ENCODE data around the gene PTPRS.
"Not testable (repeated sequence)": the region's sequence is repeated elsewhere in the genome, so short reads cannot be mapped to it uniquely, and the experiment has no call there.

PTPRS gene

DNA sequence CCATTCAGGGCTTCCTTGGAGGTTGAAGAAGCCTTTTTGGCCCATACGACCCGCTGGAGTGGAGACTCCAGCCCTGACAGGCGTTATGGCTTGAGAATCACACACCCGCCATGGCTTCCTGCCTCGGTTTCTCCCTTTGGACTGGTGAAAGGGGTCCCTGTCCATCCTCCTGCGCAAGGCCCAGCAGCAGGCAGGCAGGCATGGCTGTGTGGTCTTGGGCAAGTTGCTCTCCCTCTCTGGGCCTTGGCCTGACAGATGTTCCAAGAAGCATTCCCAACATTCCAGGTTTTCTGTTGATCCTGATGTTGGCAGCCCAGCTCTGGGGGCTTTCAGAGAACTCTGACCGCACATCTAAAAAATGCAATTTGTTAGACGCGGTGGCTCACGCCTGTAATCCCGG is 8.1 kb downstream of the PTPRS start:
- no peak for DNase-seq (ENCODE audit: low spot score)

DNA sequence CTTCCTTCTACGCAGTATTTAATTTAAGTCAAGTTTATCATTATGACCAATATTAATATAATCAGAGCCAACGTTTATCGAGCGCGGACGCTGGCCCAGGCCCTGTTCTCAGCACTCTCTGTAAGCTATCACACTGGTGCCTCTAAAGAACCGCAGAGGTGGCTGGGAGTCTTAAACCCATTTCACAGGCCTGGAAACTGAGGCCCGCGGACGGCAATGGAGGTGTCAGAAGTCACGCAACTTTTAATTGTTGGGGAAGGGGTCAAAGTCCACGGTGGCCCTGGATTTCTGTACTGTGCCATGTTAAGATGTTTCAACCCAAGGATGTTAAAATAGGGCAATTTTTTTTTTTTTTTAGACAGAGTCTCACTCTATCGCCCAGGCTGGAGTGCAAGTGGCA is 8.8 kb downstream of the PTPRS start:
- no peak for DNase-seq (ENCODE audit: low spot score)

DNA sequence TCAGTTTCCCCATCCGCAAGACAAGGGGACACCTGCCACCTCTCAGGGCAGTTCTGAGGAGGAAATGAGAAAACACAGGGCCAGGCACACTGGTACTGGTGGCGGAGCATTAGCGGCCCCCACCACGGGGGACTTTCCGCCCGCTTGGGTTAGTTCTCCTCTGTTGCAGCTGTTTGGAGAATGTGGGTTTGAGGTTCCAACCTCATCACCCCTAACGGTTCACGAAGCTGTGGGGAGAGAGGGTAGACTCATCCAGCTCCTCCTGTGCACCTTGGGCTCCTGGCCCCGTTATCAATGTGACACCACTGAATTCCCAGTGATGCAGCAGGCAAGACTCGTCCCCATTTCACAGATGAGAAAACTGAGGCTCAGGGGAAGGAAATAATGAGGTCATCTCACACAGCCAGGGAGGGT is 10.3 kb downstream of the PTPRS start:
- DNase-seq (ENCODE audit: low spot score), result no peak

DNA sequence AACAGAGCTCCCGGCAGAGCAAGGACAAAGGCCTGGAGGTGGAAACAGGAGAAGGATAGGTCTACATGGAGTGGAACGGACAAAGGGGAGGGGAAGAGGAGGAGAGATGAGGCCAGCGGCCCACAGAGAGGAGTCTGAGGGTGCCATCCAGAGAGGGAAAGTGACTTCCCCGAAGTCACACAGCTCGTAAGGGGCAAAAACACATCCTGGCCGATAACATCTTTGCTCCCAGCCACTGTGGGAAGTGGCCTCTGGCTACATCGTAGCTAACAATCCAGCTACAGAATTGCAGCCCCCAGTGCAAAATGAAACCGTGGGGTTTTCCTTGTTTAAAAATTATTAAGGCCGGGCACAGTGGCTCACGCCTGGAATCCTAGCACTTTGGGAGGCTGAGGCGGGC is 11.5 kb downstream of the PTPRS start:
- DNase-seq (ENCODE audit: low spot score), result no peak

GRCh38 chr19:5328407-5328806 is 12.2 kb downstream of the PTPRS start:
- not testable (repeated sequence) for DNase-seq (ENCODE audit: low spot score)

DNA sequence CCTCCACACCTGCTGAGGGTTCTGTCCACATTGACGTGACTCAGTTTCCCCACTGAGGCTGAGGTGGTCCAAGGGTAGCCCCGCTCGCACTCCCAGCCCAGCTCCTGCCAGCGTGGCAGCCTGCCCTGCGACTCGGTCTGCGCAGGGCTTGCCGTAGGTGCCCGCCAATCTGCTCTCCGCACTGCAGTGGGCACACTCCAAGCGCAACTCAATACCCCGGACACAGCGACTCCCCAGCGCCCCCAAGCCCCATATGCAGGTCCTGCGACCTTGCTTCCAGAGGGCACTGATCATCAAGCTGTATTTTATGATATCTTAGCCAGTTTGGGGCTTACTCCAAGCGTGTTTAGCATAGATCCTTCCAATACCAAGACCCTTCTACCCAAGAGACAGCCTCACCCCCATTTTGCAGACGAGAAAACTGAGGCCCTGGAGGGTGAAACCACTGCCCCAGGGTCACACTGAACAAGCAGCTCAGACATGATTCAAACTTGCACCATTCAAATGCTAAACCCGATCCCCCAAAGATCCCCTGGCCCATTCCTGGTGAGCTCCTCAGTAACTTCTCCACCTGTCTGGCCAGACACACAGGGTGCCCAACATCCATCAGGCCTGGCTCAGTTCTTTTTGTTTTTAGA is 13.5 kb downstream of the PTPRS start:
- no peak for DNase-seq (ENCODE audit: low spot score)

DNA sequence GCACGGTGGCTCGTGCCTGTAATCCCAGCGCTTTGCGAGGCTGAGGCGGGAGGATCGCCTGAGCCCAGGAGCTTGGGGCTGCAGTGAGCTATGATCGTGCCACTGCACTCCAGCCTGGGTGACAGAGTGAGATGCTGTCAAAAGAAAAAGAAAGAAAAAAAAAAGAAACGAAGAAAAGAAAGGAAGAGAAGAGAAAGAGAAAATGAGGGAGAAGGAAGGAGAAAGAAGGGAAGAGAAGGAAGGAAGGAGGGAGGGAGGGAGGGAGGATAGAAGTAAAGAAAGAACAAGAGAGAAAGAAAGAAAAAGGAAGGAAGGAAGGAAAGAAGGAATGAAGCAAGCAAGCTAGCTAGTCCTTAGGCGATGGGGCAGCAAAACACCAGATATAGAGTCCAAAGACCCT is 14.1 kb downstream of the PTPRS start:
- no peak for DNase-seq (ENCODE audit: low spot score)

- no peak for DNase-seq (ENCODE audit: low spot score)
These were observed 15.7 kb downstream of the PTPRS start for GRCh38 chr19:5324947-5325346.

- DNase-seq (ENCODE audit: low spot score), result no peak
These were observed 17.2 kb downstream of the PTPRS start for GRCh38 chr19:5323475-5323811.

- no peak for DNase-seq (ENCODE audit: low spot score)
These were observed 18.5 kb downstream of the PTPRS start for GRCh38 chr19:5321851-5322681.

- no peak for DNase-seq (ENCODE audit: low spot score)
These were observed 19.5 kb downstream of the PTPRS start for GRCh38 chr19:5321066-5321642.

DNA sequence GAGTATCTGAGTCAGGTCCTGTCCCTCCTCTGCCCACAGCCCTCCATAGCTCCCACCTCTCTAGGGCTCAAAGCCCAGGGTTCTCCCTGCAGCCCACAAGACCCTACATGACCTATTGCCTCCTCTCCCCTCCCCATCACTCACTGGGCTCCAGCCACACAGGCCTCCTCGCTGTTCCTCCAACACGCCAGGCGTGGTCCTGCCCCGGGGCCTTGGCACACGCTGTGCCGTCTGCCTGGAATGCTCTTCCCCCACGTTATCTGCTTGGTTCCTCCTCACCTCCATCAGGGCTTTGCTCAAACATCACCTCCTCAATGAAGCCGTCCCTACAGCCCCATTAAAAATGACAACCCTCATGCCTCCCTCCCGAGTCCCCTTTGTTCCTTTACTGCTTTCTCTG is 21.1 kb downstream of the PTPRS start:
- DNase-seq (ENCODE audit: low spot score), result no peak

DNA sequence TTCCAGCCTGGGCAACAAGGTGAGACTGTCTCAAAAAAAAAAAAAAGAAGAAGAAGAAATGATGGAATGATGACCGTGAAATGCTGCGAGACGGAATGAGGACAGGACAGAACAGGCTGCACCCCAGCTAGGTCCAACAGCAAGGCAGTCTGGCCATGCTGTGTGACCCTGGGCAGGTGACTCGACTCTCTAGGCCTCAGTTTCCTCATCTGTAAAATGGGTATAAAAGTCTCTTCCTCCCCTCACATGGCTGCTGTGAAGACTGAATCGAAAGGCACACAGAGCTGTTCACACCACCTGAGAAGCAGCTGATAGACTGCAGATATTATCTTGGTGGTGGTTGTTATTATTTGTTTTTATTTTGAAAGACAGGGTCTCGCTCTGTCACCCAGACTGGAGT is 22.3 kb downstream of the PTPRS start:
- no peak for DNase-seq (ENCODE audit: low spot score)

DNA sequence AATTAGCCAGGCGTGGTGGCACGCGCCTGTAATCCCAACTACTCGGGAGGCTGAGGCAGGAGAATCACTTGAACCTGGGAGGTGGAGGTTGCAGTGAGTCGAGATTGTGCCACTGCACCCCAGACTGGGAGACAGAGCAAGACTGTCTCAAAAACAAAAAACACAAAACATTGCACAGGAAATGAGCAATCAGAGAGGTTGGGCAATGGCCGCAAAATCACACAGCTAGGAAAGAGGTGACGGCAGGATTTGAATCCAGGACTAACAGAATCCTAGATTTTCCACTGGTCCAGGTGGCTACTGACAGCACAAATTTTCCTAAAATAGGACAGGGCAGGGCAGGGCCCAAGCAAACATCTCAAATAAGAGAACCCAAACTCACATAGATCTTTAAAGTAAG is 23.3 kb downstream of the PTPRS start:
- no peak for DNase-seq (ENCODE audit: low spot score)

DNA sequence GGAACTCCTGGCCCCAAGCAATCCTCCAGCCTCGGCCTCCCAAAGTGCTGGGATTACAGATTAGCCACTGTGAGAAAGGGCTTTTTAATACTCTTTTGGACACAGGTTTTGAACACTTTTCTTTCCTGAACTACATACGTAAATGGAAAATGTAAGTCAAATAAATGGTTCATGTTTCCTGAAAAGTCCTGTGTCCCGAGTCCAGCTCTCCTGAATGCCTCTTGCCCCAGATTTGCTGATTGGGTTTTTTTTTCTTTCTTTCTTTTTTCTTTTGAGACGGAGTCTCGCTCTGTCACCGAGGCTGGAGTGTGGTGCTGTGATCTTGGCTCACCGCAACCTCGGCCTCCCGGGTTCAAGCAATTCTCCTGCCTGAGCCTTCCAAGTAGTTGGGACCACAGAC is 24.5 kb downstream of the PTPRS start:
- DNase-seq (ENCODE audit: low spot score), result no peak

- DNase-seq (ENCODE audit: low spot score), result no peak
These were observed 25.7 kb downstream of the PTPRS start for GRCh38 chr19:5314907-5315298.

- DNase-seq (ENCODE audit: low spot score), result no peak
These were observed 26.4 kb downstream of the PTPRS start for GRCh38 chr19:5314012-5314906.

- DNase-seq (ENCODE audit: low spot score), result no peak
These were observed 27.3 kb downstream of the PTPRS start for GRCh38 chr19:5313307-5313706.

DNA sequence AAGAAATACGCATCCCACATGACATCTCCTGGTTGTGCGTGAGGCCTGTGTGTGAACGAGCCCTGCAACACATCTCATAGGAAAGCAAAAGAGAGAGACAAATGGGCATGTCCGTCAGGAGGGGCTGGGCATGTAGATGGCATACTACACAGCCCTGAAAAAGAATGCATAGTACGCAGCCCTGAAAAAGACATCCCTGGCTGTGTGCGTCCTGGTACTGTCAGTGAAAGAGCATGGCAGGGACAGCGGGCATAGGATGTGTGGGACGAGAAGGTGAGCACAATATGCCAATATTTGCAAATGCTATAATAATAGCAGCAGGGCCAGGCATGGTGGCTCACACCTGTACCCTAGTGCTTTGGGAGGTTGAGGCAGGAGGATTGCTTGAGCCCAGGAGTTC is 28.6 kb downstream of the PTPRS start:
- no peak for DNase-seq (ENCODE audit: low spot score)

GRCh38 chr19:5309438-5310204 is 31.0 kb downstream of the PTPRS start:
- DNase-seq (ENCODE audit: low spot score), result no peak
